ENCODE measurements around the gene C8G.

The C8G gene

DNA sequence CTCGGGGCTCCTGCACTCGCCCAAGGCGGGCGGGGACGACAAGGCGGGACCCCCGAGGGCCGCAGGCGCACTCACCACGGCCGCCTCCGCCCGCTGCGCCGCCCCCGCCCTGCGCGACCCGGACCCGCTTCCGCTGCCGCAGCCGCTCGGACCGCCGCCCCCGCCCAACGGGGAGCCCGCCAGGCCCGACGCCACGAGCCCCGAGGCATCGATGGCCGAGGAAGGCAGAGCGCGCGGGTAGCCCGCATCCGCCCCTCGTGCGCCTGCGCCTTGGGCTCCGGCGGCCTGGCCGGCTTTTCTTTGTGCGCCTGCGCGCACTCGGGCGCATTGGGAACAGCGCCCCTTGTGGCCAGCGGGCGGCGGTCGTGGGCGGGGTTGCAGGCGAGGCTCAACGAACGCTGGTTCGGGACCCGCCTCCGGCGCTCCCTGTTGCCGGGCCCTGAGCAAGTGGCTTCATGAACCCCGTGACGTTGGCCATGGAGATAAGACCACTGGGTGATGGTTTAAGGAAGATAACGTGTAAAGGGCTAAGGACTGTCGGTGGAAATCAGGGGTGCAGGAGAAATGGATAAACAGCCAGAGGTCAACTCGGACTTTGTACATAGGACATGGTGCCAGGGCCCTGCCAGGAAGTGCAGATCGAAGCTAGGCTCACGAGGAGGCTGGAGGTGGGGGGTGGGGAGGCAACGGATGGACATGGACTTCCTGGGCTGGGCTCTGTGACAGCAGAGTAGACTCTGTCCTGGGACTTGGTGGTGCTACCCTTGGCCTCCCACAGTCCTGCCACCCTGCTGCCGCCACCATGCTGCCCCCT is at the start of gene C8G, which contains the start of gene FBXW5:
Gene C8G (plus strand): TSS at position 725 of the 814 bp plus-strand sequence. CDS start 78 bp downstream, at position 803.
Gene FBXW5 (minus strand): TSS at position 220 of the 814 bp plus-strand sequence. CDS start 655 bp downstream, outside the sequence.
- in situ Hi-C loops (cut with MboI; ENCODE audit: low sequenced_read_pairs) = no loop called here

- in situ Hi-C loops (cut with MboI; ENCODE audit: low sequenced_read_pairs) = no loop called here
Measured at GRCh38 chr9:136896027-136896426, 49.0 kb upstream of the C8G start.

GRCh38 chr9:136898483-136899100 is 46.5 kb upstream of the C8G start:
- in situ Hi-C loops (cut with MboI; ENCODE audit: low sequenced_read_pairs) = no loop called here

GRCh38 chr9:136899196-136899595 is 45.8 kb upstream of the C8G start:
- in situ Hi-C loops (cut with MboI; ENCODE audit: low sequenced_read_pairs) = no loop called here

DNA sequence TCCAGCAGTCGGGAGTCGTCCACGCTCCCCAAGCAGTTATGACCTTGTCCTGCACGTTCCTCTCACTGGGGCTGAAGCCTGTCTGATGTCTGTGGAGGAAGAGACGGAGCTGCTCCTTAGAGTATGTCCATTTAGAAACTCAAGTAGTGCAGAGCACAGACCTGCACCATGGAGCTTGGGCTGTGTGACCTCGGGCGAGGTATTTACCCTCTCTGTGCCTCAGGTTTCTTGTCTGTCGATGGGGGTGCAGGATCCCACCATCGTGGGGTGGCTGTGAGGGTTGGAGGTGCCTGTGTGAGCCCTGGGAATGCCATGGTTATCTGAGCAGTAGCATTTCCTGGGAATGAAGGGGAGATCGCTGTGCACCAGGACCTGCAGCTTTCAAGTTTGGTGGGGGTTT is 44.5 kb upstream of the C8G start:
- in situ Hi-C loops (cut with MboI; ENCODE audit: low sequenced_read_pairs) = no loop called here

GRCh38 chr9:136900988-136901515 is 44.0 kb upstream of the C8G start:
- in situ Hi-C loops (cut with MboI; ENCODE audit: low sequenced_read_pairs) = no loop called here

- in situ Hi-C loops (cut with MboI; ENCODE audit: low sequenced_read_pairs) = no loop called here
Measured at GRCh38 chr9:136901516-136902258, 43.4 kb upstream of the C8G start.

GRCh38 chr9:136902259-136902821 is 42.7 kb upstream of the C8G start:
- in situ Hi-C loops (cut with MboI; ENCODE audit: low sequenced_read_pairs) = no loop called here

GRCh38 chr9:136903041-136903554 is 41.9 kb upstream of the C8G start:
- in situ Hi-C loops (cut with MboI; ENCODE audit: low sequenced_read_pairs) = no loop called here

- in situ Hi-C loops (cut with MboI; ENCODE audit: low sequenced_read_pairs) = no loop called here
Measured at GRCh38 chr9:136906266-136906665, 38.8 kb upstream of the C8G start.

DNA sequence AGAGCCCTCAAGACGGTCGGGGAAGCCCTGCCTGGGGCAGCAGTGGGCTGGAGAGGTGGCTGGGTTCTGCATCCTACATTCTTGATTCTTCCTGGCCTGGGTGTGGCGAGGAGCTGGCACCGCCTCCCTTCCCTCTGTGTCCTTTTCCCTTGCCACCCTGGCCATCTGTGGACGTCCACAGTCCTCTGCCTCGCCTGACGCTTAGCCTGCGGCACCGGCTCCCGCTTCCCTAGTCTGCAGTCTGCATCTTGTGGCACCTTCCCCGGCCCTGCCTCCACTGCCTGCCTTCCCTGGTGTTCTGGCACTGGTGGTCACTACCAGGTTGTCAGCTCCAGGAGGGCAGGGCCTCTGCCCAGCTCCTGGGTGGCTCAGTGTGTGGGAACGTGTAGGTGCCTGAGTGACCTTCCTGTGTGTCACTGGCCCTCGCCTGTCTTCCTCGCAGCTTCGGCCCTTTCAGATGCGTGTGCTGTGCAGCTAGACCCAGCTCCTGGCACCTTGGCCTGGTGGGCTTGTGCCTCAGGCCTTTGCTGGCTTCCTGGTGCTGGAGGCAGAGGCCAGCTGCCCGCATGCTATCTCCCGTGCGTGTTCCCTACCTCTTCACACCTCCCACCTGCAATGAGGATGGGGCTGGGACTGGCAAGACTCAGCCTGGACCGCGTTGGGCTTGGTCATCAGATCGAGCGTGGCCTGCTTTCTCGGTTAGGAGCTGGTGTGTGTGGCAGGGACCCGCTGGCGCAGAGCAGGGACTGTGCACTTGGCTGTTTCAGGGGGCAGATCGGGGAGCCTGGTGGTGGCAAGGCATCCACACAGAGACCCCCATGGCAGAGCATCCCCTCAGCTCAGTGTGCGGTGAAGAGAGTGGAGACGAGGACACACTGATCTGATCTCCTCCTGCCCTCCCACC is 37.8 kb upstream of the C8G start:
- in situ Hi-C loops (cut with MboI; ENCODE audit: low sequenced_read_pairs) = no loop called here

- in situ Hi-C loops (cut with MboI; ENCODE audit: low sequenced_read_pairs) = no loop called here
Measured at GRCh38 chr9:136910197-136910900, 34.7 kb upstream of the C8G start.

DNA sequence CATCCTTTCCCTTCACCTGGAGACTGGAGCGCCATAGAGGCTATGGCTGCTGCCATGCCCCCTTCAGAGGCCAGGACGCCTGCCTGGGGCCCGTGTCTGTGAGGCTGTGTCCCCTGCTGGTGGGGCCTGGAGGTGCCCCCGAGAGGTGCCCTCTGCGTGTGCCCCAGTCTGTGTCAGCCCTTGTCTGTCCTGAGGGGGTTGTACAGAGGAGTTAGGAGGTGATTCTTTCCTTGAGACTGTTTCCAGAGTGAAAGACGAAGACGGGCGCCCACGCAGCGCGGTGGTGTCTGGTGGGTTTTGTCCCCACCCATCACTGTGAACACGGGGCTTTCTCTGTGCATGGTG is 34.2 kb upstream of the C8G start:
- in situ Hi-C loops (cut with MboI; ENCODE audit: low sequenced_read_pairs) = no loop called here

GRCh38 chr9:136913701-136914438 is 31.2 kb upstream of the C8G start:
- in situ Hi-C loops (cut with MboI; ENCODE audit: low sequenced_read_pairs) = no loop called here

DNA sequence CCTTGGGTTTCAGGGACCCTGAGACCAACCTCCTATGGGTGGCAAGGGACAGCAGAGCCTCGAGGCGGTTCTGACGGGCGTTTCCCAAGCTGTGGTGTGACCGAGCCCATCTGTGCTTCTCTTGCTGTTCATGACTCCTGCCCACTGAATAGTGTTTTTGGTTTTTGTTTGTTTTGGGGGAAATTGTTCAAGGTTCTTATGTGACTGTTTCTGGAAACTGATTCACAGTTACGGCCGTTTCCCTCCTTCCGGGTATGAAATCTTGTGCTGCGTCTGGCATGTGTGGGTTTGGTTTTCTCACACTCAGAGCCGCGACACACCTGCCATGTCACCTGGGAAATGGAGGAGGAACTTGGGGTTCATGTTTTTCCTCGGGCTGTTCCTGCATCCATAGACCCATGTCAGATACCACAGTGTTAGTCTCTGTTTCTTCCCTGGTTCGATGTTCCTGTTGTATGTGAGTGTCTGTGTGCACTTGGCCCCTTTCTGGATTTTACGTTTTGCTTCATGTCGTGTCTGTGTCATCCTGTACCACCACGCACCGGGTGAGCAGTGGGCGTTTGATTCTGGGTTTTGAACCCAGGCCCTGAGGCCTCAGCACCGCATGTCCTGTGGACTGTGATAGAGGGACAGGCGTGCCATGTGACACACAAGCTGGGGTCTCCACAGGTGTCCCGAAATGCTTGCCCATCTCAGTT is 29.3 kb upstream of the C8G start:
- in situ Hi-C loops (cut with MboI; ENCODE audit: low sequenced_read_pairs) = no loop called here

GRCh38 chr9:136916330-136917184 is 28.5 kb upstream of the C8G start:
- in situ Hi-C loops (cut with MboI; ENCODE audit: low sequenced_read_pairs) = no loop called here

DNA sequence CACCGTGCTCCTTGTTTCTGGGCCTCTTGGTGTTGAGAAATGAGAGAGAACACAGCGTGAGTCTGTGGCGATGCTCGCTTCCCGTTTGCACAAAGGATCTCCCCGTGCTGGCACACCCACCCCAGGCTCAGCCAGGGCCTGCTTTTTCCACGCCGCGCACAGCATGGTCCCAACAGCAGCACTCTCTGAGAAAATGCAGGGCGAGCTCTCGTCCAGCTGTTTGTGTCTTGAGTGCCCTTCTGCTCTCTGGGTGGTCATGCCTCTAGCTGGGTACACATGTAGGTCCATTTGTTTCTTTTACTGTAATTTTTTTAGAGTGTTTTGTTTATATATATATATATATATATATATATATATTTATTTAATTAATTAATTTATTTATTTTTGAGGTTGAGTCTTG is 27.1 kb upstream of the C8G start:
- in situ Hi-C loops (cut with MboI; ENCODE audit: low sequenced_read_pairs) = no loop called here

Data from HL-60/S4 treated with phorbol 12-myristate 13-acetate at 8.2 ng/mL for 4 days and 3 days (cell line).